GM19372 (cell line): ENCODE results near the gene ACER3.
"Not testable (repeated sequence)": the region's sequence is repeated elsewhere in the genome, so short reads cannot be mapped to it uniquely, and the experiment has no call there.

Experiments used
- ATAC-seq: cut with Tn5 transposase; IDR thresholded peaks from one replicate; pipeline ENCODE4 v1.9.1; 2021; ENCODE audit warnings: mild to moderate bottlenecking, low read depth, moderate library complexity; ENCODE audit not compliant: unreplicated experiment

ACER3 gene

GRCh38 chr11:76862794-76863193 lies 2.1 kb downstream of the ACER3 start:
- not testable (repeated sequence) for ATAC-seq

- ATAC-seq, result no peak
Observed at GRCh38 chr11:76863196-76863777, 2.6 kb downstream of the ACER3 start.

- no peak for ATAC-seq
Observed at GRCh38 chr11:76872959-76873827, 12.5 kb downstream of the ACER3 start.

GRCh38 chr11:76878014-76878413 lies 17.3 kb downstream of the ACER3 start:
- no peak for ATAC-seq

GRCh38 chr11:76880314-76880713 lies 19.6 kb downstream of the ACER3 start:
- no peak for ATAC-seq

GRCh38 chr11:76880956-76881355 lies 20.2 kb downstream of the ACER3 start:
- ATAC-seq, result no peak

- ATAC-seq, result no peak
Observed at GRCh38 chr11:76885390-76886097, 24.8 kb downstream of the ACER3 start.

- ATAC-seq, result no peak
Observed at GRCh38 chr11:76888989-76889388, 28.3 kb downstream of the ACER3 start.

GRCh38 chr11:76889411-76889975 lies 28.8 kb downstream of the ACER3 start:
- ATAC-seq, result no peak

- ATAC-seq, result no peak
Observed at GRCh38 chr11:76890329-76890728, 29.6 kb downstream of the ACER3 start.

- no peak for ATAC-seq
Observed at GRCh38 chr11:76891285-76891684, 30.6 kb downstream of the ACER3 start.

- no peak for ATAC-seq
Observed at GRCh38 chr11:76891793-76892192, 31.1 kb downstream of the ACER3 start.

GRCh38 chr11:76892306-76892705 lies 31.6 kb downstream of the ACER3 start:
- ATAC-seq, result no peak

- ATAC-seq, result no peak
Observed at GRCh38 chr11:76897233-76897632, 36.5 kb downstream of the ACER3 start.

GRCh38 chr11:76901144-76901543 lies 40.4 kb downstream of the ACER3 start:
- no peak for ATAC-seq

GRCh38 chr11:76901622-76902021 lies 40.9 kb downstream of the ACER3 start:
- not testable (repeated sequence) for ATAC-seq

- ATAC-seq, result no peak
Observed at GRCh38 chr11:76902121-76903014, 41.6 kb downstream of the ACER3 start.

- ATAC-seq, result no peak
Observed at GRCh38 chr11:76903325-76903724, 42.6 kb downstream of the ACER3 start.

GRCh38 chr11:76910620-76911414 lies 50.1 kb downstream of the ACER3 start:
- no peak for ATAC-seq
